RWPE1 (cell line): ENCODE measurements around the gene CAPZB.
A peak's percentile ranks its signal among the peaks of the same experiment; 100 is the strongest.

Experiments used
- CTCF ChIA-PET: fragments of 350-600 bp; sonication (Branson Sonifier 250); formaldehyde crosslinking; extraction: SDS; loops from one replicate; lab custom pipeline; 2021; lab: Yijun Ruan, JAX
- POLR2A ChIA-PET: fragments of 400-600 bp; formaldehyde crosslinking; extraction: SDS; loops from one replicate; lab custom pipeline; 2020; ENCODE audit warnings: antibody characterized with exemption; ENCODE audit not compliant: low non-redundant PET; lab: Yijun Ruan, JAX
- DNase-seq: peaks from one replicate; pipeline ENCODE4 v3.0.0; 2012; ENCODE audit warnings: low spot score
- H3K27ac ChIP-seq: fragments of 450-650 bp; 2 replicates; pipeline ENCODE4 v1.5.1; 2017
- TF ChIP-seq, protein P1 (sequence below): fragments of 450-650 bp; conservative IDR thresholded peaks from 2 replicates; pipeline ENCODE4 v1.5.1; 2017; ENCODE audit warnings: low read depth, mild to moderate bottlenecking

The CAPZB gene

DNA sequence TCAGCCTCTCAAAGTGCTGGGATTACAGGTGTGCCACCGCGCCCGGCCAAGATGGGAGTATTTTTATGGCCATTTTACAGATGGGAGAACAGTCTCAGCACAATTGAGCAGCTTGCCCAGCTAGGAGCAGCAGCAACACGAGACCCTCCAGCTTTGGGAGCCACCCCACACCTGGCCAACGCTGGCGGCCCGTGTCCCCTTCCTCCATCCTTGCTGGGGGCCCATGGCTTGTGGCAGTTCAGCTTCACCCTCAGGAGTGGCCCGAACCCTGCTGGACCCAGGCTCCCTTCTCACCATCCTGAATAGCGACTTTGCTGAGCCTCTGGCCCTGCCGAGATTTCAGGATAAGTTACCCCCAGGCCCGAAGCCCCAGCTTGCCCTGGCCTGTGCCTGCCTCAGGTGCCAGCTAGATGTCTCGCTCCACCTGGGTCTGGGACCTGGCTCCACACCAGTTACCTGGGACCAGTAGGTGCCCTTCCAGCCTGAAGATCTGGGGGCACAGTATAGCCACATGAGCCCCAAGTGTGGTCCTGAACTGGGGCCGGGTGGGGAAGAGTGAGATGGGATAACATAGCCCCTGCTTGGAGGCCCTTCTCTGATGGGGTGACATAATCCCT is 154.0 kb downstream of the CAPZB start:
- TF ChIP-seq, protein P1, sequence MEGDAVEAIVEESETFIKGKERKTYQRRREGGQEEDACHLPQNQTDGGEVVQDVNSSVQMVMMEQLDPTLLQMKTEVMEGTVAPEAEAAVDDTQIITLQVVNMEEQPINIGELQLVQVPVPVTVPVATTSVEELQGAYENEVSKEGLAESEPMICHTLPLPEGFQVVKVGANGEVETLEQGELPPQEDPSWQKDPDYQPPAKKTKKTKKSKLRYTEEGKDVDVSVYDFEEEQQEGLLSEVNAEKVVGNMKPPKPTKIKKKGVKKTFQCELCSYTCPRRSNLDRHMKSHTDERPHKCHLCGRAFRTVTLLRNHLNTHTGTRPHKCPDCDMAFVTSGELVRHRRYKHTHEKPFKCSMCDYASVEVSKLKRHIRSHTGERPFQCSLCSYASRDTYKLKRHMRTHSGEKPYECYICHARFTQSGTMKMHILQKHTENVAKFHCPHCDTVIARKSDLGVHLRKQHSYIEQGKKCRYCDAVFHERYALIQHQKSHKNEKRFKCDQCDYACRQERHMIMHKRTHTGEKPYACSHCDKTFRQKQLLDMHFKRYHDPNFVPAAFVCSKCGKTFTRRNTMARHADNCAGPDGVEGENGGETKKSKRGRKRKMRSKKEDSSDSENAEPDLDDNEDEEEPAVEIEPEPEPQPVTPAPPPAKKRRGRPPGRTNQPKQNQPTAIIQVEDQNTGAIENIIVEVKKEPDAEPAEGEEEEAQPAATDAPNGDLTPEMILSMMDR: no peak
- ChIA-PET CTCF (interaction anchor here (1.0 kb wide), 1 partner anchor 331 kb away, joined by 5 read pairs; no protein-coding TSS in a partner anchor), POLR2A (interaction anchor here (0.5 to 1.0 kb wide), 2 partner anchors 19 to 224 kb away, joined by 3 read pairs; partner anchors contain the start of genes AKR7A2 and SLC66A1)
- no peak overlapping the region for H3K27ac ChIP-seq
- DNase-seq: no peak

DNA sequence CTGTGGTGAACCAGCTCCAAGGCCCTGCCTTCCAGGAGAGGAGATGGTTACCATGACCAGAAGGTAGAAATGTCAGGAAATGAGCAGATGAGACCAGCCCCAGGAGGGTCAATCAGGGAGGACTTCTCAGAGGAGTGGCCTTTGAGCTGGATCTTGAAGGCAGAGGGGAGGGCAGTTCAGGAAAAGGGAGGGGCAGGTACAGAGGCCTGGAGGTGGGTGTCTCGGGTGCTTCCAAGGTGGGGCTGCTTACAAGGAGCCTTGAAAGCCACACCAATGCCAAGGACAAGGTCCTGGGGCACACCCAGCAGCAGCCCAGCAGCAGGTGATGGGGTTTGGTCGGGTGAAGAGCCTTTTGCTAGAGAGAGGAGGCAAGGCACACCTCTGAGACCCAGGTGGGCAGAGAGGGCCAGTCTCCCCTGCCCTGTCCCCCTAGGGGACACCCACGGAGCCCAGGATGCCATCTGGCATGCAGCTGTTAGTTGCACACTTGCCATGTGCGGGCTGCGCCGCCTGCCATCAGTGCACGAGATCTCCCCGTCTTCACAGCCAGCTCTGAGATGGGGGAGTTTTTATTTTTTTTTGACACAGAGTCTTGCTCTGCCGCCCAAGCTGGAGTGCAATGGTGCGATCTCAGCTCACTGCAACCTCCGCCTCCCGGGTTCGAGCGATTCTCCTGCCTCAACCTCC is 154.7 kb downstream of the CAPZB start:
- DNase-seq: no peak
- H3K27ac ChIP-seq: no peak overlapping the region; the same call in 1 of the 2 replicates
- CTCF ChIA-PET: interaction anchor here (0.7 kb wide), 1 partner anchor 15 kb away, joined by 3 read pairs; no protein-coding TSS in a partner anchor
- TF ChIP-seq, protein P1: no peak
- POLR2A ChIA-PET: interaction anchor here (0.6 to 1.0 kb wide), 2 partner anchors 18 to 346 kb away, joined by 3 read pairs; partner anchors contain the start of genes AKR7A2 and SLC66A1

DNA sequence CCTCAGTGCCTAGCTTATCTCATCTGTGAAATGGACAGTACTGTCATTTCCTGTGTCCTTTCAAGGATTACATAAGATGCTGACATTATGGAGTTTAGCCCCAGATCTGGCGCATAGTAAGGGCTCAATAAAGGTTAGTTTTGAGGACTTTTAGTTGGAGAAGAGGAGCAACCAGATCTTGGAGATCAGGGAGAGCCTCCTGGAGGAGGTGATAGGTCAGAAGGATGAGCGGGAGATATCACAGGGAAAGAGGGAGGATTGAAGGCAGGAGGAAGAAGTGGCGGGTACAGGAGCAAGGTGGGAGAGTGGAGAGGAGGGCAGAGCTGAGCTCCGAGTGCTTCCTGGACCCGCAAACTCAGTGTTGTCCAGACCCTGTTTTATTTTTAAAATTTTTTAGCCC is 155.7 kb downstream of the CAPZB start:
- H3K27ac ChIP-seq: peak overlapping the region; percentile 7; the same call in 1 of the 2 replicates
- DNase-seq: no peak
- CTCF ChIA-PET: no interaction called here
- POLR2A ChIA-PET: no interaction called here
- TF ChIP-seq, protein P1: no peak

DNA sequence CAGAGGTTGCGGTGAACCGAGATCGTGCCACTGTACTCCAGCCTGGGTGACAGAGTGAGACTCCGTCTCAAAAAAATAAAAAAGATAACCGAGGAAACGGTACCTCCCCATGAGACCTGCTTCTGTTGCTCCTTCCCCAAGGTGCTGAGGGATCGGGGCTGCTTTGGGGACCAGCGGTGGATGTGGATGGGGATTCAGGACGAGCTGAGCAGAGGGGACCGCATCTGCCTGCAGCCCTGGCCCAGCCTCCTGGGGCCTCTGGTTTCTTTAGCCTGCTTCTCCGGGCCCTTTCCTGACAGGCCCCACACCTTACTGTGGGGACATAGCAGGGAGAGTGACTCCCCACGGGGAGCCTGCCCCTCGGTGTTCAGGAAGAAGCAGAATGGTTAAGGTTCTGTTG is 156.2 kb downstream of the CAPZB start:
- CTCF ChIA-PET: no interaction called here
- TF ChIP-seq, protein P1: no peak

DNA sequence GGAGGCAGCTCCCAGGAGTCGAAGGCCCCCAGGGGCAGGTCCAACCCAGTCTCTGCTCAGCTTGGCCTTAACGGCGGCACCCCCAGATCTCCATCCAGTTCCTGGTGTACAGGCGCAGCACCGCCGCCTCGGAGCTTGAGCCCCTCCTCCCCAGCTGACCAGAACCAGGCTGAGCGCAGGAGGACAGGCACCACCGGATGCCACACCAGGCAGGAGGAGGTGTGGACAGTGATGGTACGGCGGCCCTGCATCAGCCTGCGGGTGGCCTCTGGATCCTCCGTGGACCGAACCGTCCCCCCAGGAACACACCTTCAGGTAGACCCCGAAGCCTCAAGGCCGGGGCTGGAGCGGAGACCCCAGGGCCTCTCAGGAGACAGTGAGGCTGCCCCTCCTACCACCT is 156.9 kb downstream of the CAPZB start:
- DNase-seq: no peak
- H3K27ac ChIP-seq: peak overlapping the region; percentile 17; the same call in 1 of the 2 replicates
- ChIA-PET CTCF (no interaction called here), POLR2A (no interaction called here)
- TF ChIP-seq, protein P1: no peak

More for the DNA sequence above, 156.2 kb downstream of the CAPZB start:
- H3K27ac ChIP-seq: peak overlapping the region; percentile 17; the same call in 1 of the 2 replicates
- POLR2A ChIA-PET: no interaction called here
- DNase-seq: no peak

DNA sequence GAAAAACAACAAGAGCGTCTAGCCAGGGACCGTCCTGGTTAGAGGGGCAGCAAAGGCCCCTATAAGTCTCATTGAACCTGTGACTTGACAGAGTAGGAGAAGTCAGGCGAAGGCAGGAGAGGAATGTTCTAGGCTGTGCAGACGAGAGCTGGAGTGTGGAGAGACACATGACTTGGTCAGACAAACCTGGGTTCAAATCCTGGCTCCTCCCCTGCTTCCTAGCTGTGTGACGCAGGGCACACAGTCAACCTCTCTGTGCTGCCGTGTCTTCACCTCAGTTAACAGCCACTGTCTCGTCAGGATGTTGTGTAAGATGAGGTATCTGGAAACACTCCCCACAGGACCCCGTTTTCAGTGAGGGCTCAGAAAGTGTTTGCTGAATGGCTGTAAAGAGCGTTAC is 157.6 kb downstream of the CAPZB start:
- CTCF ChIA-PET: no interaction called here
- no peak overlapping the region for H3K27ac ChIP-seq
- POLR2A ChIA-PET: no interaction called here
- TF ChIP-seq, protein P1: no peak
- DNase-seq: no peak
